ENCODE data around the gene CHPF2.

The CHPF2 gene

GRCh38 chr7:151260471-151260870, 28.2 kb downstream of the CHPF2 start:
- no peak for DNase-seq (ENCODE audit: low read depth in 2 of 3, low spot score in 2 of 3)

- no peak for DNase-seq (ENCODE audit: low read depth in 2 of 3, low spot score in 2 of 3)
Observed at GRCh38 chr7:151260883-151261282, 28.6 kb downstream of the CHPF2 start.

DNA sequence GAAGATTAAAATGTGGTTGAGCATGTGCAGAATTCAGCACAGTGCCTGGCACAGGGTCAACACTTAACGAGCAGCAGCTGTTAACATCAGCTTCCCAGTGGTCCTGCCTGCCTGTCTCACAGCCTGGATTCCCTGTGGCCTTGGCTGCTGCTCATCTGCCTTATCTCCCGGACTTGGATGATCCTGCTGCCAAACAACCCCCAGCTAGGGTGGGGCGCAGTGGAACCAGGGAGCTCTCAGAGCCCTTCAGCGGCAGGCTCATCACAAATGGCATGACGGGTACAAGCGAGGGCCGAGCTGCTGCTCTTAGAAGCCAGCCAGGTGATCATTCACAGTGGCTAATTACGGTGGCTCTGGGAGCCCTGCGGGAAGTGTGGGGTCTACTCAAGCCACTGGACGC, 29.2 kb downstream of the CHPF2 start:
- no peak for DNase-seq (ENCODE audit: low read depth in 2 of 3, low spot score in 2 of 3)

GRCh38 chr7:151264615-151265014, 32.3 kb downstream of the CHPF2 start:
- DNase-seq (ENCODE audit: low read depth in 2 of 3, low spot score in 2 of 3) = no peak

GRCh38 chr7:151265351-151265931, 33.2 kb downstream of the CHPF2 start:
- DNase-seq (ENCODE audit: low read depth in 2 of 3, low spot score in 2 of 3) = no peak

DNA sequence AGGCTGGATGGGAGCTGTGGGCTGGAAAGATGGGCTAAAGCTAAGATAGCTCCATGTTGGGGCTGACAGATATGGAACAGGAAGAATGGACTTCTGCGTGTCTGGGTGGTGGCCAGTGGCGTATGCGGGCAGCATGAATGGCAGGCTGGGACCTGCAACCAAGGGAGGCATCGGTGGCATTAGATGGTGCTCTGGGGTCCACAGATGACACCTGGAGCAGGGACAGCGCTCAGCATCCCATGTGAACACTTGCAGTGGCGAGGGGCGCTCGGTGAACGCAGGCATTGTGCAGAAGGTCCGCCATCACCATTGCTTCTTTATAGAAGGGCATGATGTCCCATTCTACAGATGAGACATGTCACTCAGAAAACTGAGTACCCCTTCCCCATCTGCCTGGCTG, 37.2 kb downstream of the CHPF2 start:
- no peak for DNase-seq (ENCODE audit: low read depth in 2 of 3, low spot score in 2 of 3)

DNA sequence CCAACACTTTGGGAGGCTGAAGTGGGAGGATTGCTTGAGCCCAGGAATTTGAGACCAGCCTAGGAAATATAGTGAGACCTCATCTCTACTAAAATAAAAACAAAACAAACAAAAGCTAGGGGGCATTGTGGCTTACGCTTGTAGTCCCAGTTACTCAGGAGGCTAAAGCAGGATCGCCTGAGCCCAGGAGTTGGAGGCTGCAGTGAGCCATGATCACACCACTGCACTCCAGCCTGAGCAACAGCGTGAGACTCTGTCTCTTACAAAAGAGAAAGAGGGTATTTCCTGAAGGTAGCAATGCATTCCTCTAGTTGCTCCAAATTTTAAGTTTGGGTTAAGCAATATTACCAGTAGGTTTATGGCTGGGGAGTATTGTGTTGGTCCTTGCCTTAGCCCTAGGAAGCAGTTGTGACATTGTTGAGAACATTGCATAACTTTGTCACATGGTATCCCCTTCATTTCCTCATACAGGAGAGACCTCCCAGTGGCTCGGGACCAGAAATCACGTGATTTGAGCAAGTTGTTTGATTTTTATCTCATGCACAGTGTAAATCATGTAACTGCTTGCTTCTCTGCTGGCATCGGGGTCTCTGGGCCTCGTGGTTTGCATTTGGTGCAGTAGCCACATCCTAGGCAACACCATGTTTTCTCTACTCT, 39.5 kb downstream of the CHPF2 start:
- no peak for DNase-seq (ENCODE audit: low read depth in 2 of 3, low spot score in 2 of 3)

DNA sequence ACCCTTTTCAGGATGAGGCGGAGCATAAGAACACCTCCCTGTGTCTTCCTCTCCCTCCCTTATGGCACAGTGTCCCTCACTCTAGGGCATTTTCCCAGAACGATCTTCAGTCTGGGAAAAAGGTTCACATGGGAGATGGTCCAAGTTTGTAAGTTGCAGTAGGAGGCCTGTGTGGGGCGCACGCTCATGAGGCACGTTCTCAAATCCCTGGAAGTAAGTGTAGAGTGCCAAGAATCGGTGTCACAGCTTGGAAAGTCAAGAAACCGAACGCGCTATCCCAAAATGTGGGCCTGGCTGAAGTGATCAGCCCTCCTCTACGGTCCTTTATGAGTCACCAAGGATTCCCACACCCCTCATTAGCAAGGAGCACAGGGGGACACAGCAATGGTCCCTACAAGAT, 40.1 kb downstream of the CHPF2 start:
- no peak for DNase-seq (ENCODE audit: low read depth in 2 of 3, low spot score in 2 of 3)

- DNase-seq (ENCODE audit: low read depth in 2 of 3, low spot score in 2 of 3) = no peak
Observed at GRCh38 chr7:151272877-151273276, 40.6 kb downstream of the CHPF2 start.

GRCh38 chr7:151273651-151274390, 41.5 kb downstream of the CHPF2 start:
- no peak for DNase-seq (ENCODE audit: low read depth in 2 of 3, low spot score in 2 of 3)

DNA sequence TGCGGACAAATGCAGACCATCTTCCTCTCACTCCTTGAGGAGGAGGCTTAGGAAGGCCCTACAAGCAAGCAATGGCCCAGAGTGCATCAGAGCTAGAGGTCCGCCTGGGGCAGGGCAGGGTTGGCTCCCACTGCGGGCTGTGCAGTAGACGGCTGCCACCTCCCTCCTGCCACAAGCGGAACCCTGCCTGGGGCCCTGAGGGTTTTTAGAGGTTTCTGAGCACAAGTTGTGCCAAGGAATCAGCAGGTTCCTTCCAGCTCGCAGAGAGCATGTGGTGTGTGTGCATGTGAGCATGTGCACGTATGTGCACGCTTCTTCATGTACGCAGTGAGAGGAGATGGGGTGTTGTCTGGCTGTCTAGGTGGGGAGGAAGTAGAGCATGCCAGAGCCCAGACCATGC, 42.1 kb downstream of the CHPF2 start:
- DNase-seq (ENCODE audit: low read depth in 2 of 3, low spot score in 2 of 3) = no peak

DNA sequence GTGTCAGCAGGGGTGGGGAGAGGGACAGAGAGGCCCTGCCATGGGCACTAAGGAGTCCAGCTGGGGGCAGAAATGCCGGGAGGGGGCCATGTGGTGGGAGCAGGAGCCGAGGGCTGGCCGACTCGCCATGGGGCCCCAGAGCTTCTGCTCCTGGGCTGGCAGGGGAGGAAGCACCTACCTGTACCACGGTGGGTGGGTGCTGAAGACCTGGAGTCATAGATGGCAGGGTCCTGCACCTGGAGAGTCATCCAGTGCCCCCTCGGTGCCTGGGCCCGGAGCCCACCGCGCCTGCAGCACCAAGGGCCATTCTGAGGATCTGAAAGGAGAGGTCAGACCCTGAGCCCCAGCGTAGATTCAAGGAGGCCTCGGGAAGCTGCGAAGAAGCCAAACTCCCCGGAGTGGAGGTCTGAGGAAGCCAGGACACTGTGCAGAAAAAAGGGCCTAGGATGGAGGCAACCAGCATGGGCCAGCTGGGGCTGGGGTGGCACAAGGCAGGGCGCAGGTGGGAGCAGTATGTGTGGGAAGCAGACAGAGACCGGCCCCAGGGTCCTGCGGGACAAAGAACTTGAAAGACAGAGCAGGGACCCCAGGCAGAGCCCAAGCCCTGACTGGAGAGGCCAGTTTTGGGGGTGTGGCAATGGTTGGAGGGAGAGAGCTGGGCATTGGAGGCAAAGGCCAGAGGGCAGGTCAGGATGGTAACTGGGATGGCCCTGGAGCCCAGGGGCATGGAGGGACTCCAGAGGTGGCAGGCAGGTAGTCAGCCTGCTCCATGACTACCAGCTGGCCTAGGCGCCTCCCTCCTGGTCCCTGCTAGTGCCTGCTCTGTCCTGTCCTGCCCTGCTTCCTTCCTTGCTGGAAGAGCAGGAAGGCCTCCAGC, 42.9 kb downstream of the CHPF2 start:
- DNase-seq (ENCODE audit: low read depth in 2 of 3, low spot score in 2 of 3) = no peak

GRCh38 chr7:151275813-151276577, 43.7 kb downstream of the CHPF2 start:
- no peak for DNase-seq (ENCODE audit: low read depth in 2 of 3, low spot score in 2 of 3)

GRCh38 chr7:151276666-151277590, 44.6 kb downstream of the CHPF2 start:
- DNase-seq (ENCODE audit: low read depth in 2 of 3, low spot score in 2 of 3) = peak; percentile 15 to 21 (median 20)

GRCh38 chr7:151277631-151278030, 45.3 kb downstream of the CHPF2 start:
- no peak for DNase-seq (ENCODE audit: low read depth in 2 of 3, low spot score in 2 of 3)

DNA sequence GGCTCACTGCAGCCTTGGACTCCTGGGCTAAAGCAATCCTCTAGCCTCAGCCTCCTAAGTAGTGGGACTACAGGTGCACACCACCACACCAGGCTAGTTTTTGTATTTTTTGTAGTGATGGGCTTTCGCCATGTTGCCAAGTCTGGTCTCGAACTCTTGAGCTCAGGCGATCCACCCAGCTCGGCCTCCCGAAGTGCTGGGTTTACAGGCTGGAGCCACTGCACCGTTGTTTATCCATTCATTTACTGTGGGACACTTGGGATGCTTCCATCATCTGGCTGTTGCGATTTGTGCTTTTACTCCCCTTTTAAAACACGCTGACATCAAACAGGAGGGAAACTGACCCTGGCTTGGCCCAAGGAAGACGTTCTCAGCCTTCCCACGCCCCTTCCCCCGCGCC, 46.7 kb downstream of the CHPF2 start:
- no peak for DNase-seq (ENCODE audit: low read depth in 2 of 3, low spot score in 2 of 3)

DNA sequence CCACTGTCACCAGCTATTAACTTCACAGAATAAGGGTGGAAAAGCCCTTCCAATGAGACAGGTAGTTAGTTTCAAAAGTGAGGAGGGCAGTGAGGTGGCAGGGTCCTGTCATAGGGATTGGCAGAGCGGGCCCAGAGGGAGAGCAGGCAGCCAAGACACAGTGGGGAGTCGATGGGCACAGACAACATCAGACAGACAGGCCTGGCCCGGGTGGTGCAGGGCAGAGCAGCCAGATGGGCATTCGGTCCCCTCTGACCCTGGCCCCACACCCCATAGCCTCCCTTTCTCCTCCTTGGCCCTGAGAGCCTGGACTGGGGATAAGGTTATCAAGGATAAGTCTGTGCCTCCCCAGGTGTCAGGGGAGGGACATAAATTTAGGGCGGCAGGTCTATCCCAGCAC, 47.6 kb downstream of the CHPF2 start:
- no peak for DNase-seq (ENCODE audit: low read depth in 2 of 3, low spot score in 2 of 3)

DNA sequence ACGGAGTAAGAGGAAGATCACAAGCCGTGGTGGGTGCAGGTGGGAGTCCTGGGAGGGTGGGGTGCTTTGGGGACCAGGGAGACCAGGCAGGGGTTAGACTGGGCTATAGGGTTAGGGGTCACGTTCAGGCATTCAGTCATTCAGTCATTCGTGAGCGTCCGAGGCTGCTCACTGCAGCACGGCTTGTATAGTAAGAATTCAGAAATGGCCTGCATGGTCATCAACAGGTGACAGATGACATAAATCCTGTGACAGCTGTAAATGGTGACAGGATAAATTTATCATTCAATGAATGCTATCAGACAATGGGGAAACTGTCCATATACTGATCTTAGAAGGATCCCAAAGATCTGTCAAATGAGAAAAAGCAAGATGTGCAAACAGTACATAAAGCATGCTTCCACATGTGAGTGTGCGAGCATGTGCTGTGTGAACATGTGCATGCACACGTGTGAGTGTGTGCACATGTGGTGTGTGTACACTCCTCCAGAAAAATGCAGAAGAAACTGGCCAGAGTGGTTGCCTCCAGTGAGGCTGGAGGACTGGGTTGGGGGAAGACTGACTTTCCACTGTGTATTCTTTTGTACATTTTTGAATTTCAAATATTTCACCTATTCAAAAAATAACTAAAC, 48.2 kb downstream of the CHPF2 start:
- DNase-seq (ENCODE audit: low read depth in 2 of 3, low spot score in 2 of 3) = no peak

DNA sequence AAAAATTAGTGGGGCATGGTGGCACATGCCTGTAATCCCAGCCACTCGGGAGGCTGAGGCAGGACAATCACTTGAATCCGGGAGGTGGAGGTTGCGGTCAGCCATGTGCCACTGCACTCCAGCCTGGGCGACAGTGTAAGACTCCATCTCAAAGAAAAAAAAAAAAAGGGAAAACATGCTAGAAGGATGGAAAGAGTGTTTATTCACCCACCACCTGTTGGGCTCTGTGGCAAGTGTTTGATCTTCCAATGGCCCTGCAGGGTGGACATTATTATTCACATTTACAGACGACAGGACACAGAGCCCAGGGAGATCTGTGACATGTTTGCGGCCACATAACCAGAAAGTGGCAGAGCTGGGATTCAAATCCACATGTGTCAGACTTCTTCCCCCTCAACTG, 49.4 kb downstream of the CHPF2 start:
- DNase-seq (ENCODE audit: low read depth in 2 of 3, low spot score in 2 of 3) = no peak

Measured in activated CD8-positive, alpha-beta memory T cell treated with anti-CD3 and anti-CD28 coated beads for 48 hours (primary cell).